Mammary epithelial cell (primary cell): ENCODE results near the gene PER3.

ENCODE experiments used
- CTCF ChIP-seq, 2 donors: IDR thresholded peaks in 1 of 2; conservative IDR thresholded peaks in 1 of 2; 2 replicates each; pipeline ENCODE4 v1.5.1; 2011 to 2012; ENCODE audit warnings: inconsistent platforms in 2 of 2, low read length in 2 of 2, mild to moderate bottlenecking in 2 of 2, control low read depth in 1 of 2, low read depth in 1 of 2; ENCODE audit not compliant: insufficient read depth in 1 of 2; ENCODE audit errors: extremely low read depth in 1 of 2
- EZH2 ChIP-seq: IDR thresholded peaks from 2 replicates; pipeline ENCODE4 v1.6.1; 2012; ENCODE audit warnings: low read length, inconsistent platforms, borderline replicate concordance

GRCh38 chr1:7838714-7839113 lies 54.6 kb downstream of the PER3 start:
- TF ChIP-seq CTCF (conservative IDR thresholded peaks at IDR 0.05 in 1 of 2, IDR thresholded peaks at IDR 0.05 in 1 of 2; ENCODE audit: extremely low read depth in 1 of 2, insufficient read depth in 1 of 2, low read depth in 1 of 2, low read length in 2 of 2), result no peak
- TF ChIP-seq EZH2, result no peak
